NCI-H1930 (cell line): ENCODE measurements around the gene FSIP1.

Experiments used
- DNase-seq, 2 experiments: peaks; one replicate each; lab custom pipeline; 2025; lab: John Stamatoyannopoulos, UW

Gene FSIP1

DNA sequence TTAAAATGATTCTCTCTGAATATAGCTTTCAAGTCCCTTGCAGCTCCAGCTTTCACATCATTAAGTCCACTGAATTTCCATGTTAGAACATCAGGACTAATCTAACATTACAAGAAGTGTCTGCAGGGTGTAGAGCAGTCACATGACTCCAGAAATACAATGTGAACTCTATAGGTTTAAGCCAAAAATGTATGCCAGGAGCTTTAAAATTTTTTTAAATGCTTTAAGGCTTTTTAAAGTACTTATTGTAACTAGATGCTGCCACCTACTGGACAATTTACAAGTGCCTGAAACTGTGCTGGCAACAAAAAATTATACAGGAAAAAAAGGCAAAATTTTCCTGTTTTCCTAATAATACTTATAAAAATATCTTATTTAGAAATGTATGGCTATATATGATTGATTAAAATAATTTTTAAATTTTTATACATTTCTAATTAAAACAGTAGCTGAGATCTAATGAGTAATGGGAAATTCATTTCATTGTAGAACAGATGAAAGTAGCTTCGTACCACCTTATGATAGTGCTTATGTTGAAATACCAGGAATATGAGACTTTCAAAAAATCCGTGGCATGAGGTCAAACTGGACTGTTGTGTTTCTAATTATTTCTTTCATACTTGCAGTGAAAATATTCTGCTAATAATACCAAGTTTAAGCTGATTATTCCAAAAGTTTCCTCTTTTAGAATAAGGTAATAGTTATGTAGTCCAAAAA is 25.7 kb downstream of the FSIP1 start:
- peak in 1 of 2 experiments; percentile 24 for DNase-seq

DNA sequence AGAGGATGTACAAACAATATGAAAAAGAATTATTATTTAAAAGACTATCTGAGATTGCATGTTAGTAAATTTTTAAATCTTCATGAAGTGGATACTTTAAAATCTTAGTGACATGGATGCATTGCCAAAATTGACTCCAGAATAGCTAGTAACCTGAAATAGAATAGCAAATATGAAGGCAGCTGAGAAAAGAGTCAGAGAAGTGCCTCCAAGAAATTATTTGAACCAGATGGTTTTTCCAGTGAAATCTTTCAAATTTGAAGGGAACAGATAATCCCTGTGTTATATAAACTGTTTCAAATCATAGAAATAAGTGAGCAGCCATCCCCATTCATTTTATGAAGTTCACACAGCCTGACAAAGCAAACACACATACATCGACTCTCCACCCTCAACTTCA is 29.6 kb downstream of the FSIP1 start:
- DNase-seq, result no peak

DNA sequence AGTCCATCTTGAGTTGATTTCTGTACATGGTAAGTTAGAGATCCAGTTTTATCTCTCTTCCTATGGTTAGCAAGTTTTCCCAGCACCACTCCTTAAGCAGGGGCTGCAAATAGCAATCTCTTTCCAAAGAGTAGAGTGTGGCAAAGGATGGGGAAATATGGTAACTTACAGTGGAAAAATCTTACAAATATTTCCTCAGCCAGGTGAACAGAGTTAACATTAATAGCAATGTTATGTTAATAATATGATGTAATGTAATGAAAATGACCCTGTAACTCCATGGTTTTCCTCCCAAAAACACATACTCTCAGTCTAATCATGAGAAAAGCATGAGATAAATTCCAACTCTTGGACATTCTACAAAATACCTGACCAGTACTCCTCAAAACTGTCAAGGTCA is 30.4 kb downstream of the FSIP1 start:
- DNase-seq, result no peak

DNA sequence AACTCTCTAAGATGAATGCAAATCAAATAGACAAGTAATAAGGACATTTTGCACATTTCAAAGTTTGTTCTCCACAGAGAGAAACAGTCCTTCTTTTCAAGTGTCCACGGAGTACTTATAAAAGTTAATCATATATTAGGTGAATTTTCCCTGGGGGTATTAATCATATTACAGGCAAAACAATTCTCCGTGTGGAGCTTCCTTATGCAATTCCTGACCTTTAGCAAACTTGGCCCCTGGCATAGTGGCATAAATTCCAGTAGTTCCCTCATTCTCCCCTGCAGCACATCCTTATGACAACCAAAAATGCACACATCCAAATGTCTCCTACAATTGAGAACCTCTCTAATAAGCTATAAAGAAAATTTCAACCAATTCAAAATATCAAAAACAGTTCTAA is 34.4 kb downstream of the FSIP1 start:
- DNase-seq, result no peak

DNA sequence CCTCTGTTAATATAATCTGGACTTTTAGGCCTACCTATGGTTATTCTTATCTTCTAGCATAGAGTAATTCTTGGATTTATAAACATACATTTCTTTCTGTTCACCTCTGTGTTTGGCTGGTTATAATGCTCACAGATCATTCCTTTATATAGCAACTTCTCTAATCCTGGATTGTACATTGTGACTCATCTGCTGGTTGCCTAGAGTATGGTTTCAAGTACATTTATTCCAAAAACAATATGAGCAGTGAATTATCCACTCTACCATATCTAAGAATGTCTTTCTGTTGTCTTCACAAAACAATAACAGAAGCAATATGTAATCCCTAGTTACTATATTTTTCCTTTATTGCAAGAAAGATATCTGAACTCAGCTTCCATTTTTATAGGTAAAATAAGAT is 35.3 kb downstream of the FSIP1 start:
- DNase-seq, result no peak

DNA sequence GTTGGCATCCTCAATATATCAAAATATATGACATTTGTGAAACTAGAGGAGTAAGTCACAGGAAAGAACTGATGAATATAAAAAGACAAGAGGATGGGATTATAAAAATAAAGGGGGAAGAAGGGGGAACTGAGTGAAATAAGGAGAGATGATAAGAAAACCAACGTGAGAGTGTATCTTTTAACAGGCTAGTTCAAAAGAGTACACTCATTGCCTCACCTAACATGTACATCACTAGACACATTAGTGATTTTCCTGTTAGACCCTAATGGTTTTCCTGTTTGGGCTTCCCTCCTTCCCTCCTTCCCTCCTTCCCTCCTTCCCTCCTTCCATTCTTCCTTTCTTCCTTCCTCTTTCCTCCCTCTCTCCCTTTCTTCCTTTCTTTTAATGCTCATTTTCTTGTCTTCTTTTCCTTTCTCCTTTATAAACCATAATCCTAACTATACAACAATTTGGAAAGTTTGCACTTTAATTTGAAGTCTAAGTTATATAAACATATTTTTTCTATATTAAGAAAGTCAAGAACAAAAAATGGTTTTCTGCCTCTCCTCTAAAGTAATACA is 35.8 kb downstream of the FSIP1 start:
- no peak for DNase-seq

DNA sequence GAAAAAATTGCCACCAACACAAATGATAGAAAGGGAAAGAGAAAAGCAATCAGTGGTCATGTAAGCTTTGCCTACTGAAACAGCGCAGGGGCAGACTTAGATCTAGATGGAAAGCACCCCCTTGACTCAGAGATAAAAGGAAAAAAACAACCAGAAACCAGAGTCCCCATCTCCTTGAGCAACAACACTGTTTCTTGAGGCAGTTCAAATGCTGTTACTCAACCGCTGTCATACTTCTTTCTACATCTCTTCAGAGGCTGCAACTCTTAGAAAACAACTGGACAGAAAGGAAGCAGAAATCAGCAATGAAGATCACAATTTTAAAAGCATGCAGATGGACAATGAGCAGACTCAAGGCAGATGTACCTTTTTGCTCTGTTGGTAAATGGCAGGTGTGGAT is 36.5 kb downstream of the FSIP1 start:
- no peak for DNase-seq

DNA sequence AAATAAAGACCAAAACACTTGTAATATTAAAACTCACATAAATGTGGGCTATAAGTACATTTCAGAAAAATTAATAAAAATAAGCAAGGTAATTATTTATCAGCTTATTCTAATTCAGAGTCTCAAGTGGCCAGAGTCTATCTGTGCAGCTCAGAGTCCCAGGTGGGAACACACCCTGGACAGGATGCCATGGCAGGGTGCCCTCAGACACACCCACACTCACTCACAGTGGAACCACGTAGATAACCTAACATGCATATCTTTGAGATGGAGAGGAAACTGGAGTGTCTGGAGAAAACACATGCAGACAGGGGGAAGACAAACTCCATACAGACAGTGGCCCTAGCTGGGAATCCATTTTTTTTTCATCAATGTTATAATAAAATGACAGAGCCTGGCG is 37.2 kb downstream of the FSIP1 start:
- DNase-seq, result no peak

DNA sequence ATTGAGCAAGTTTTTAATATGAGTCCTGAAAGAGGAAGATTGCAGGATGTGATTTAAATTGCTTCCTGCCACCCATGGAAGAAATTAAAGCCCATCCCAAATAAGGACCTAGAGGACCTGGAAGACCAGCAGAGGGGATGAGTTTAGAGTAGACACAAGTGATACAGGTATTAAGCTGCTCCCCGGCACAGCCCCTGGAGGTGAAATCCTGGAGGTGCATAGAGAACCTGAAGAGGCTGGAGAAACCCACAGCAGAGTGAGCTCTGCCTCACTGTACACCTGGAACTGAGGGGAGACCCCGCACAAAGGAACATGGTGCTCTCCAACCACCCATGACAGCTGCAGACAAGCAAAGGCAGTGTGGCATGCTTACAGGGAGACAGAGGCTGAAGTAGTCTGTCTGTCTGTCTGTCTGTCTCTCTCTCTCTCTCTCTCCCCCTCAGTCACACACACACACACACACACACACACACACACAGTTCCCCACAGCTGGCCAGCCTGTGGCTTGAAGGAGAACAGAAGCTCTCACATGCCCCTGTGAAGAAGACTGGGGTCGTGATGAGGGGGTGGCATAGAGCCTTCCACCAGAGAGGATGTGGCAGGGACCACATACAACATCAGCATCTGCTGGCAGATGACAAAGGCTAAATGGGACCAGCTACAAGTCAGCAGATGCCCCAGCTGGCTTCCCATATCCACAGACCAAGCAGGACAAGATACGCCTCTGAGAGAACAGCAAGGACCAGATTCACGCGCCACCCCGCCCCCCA is 38.1 kb downstream of the FSIP1 start:
- DNase-seq, result no peak

DNA sequence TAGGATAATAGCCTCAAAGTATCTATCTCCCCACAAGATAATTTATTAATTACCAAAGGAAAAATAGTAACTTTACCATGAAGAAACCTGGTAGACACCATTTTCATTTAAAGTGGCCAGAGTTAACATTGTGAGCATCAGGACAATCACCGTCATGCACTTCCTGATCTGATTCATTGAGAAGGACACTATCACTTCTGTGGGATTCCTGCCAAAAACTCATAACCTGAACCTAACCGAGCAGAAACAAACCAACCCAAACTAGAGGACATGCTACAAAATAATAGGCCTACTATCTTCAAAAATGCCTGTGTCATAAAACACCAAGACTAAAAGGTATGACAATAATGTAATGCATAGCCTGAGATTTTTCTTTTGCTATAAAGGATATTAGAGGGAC is 39.0 kb downstream of the FSIP1 start:
- DNase-seq, result no peak

DNA sequence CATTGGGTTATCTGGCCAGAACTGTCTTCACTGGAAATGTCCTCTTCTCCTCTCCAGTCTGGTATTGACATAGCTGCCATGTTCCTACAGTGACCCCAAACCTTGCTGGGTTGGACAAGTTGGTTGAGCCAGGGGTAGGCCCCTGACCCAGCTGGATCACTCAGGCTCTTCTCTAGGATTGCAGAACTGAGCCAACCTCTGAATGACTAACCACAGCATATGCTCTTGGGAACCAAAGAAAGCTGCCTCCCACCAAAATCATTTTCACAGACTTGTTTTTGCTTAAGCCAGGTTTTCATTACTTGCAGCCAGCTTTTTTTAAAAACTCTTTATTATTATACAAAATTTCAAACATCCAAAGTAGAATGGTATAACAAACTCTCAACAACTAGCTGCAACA is 41.4 kb downstream of the FSIP1 start:
- no peak for DNase-seq

DNA sequence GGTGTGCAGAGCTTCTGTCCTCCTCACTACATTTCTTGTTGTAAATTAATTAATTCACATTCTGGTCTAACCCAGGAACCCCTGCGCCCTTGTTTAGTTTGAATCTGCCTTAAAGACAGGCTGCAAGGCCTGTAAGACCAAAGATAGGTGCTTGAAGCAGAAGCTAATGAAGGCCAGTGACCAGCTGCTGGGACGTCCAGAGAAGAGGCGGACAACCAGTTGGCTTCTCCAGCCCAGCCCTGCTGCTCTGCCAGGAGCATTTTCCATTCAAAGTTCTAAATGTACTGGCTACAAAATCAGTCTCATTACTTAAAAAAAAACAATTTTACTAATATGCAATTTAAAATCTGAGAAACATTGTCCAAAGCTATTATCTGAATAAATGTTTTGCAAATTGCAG is 43.6 kb downstream of the FSIP1 start:
- no peak for DNase-seq

DNA sequence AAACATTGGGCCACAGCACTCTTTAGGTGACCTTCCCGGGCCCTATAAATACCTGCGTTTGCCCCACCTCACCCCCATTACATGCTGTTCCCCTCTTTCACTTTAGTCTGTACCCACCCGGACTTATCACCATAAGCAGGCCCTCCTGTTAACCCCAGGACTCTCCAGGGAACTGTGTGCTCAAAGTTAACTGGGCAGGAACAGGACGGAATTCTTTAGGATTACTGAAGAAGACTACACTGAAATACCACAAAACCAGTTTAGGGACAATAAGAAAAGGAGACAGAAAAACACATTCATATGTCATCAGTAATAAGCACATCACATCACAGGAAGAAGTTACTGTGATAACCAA is 45.5 kb downstream of the FSIP1 start:
- DNase-seq, result no peak

DNA sequence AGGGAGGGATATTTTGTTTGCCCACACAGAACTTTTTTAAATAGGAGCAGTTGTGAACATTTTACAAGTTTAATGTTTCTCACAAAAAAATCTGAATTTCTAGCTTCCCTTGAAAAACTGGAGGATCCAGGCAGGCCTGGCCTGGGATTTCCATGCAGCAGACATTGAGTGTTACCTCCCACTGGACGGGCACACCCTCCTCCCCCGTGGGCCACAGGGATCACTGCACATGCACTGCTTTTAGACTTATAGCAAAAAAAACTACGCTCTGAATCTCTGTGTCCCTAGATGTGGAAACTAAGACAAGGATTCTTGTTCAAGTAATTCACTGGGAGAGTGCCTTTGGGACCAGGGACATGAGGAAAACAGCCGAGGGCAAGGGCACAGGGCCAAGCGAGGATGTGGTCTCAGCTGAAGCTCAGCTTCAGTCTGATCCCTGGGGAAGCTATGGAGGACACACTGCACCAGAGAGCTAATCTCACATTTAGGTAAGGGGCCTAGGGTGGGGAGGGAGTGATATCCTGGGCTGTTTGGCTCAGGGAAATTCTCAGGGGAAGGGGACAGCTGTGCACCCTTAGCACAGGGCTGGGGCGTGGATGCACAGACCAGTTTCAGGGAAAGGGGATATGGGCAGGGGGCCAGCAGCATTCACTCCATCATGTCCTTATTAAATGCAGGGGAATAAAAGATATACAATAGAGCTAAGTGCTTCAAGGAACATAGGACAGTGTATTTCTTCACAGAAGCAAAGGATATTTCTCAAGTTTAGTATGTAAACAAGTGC is 46.0 kb downstream of the FSIP1 start:
- no peak for DNase-seq

DNA sequence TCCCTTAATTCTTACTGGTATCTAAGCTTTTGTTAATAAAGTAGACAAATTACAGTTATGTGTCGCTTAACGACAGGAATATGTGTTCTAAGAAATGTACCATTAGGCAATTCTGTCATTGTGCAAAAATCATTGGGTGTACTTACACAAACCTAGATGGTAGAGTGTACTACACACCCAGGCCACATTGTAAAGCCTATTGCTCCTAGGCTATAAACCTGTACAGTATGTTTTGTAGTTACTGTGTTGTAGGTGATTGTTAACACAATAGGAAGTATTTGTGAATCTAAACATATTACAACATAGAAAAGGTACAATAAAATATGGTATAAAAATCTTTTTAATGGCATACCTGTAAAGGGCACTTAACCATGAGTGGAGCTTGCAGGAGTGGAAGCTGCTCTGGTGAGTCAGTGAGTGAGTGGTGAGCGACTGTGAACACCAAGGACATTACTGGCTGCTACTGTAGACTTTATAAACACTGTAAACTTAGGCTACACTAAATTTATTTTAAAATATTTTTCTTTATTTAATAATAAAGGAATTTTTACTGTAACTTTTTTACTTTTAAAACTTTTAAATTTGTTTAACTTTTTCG is 47.4 kb downstream of the FSIP1 start:
- DNase-seq, result no peak

DNA sequence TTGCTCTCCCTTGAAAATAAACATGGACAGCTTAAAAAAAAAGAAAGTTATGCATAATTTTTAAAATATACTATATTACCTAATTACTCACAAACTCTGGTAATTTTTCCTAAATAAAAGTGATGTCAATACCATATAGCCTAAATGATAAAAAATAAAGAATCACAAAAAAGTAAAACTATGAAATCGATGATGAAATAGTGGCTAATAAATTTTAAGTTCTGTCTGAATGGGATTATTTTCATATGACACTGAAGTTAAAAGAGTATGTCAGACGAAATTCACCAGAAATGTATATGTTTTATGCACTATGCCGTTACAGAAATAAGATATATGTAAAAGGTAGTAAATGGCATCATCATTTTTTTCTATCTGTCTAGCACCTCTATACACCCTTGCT is 51.4 kb downstream of the FSIP1 start:
- DNase-seq, result no peak

DNA sequence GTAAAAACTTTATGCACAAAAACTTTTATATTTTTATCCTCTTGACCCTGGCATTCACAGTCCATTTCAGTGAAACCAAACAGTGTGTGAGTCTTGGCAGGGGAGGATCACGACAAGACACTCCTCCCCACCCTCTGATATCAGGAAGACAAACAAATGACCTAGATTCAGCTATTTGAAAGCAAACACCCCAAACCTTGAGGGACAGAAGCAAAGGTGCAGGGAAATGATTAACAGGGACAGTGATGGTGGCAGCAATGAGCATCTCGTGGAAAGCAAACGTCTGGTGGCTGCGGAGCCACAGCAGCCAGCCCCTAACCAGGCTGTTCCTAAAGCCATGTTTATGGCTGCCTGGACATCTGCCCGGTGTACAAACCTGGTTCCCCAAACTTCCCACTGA is 52.1 kb downstream of the FSIP1 start:
- no peak for DNase-seq

DNA sequence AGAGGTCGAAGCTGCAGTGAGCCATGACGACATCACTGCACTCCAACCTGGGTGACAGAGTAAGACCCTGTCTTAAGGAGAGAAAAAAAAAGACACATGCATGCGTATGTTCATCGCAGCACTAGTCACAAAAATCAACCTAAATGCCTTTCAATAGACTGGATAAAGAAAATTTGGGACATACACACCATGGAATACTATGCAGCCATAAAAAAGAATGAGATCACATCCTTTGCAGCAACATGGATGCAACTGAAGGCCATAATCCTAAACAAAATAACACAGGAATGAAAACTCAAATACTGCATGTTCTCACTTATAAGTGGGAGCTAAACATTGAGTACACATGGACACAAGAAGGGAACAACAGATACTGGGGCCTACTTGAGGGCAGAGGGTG is 53.1 kb downstream of the FSIP1 start:
- DNase-seq, result no peak

DNA sequence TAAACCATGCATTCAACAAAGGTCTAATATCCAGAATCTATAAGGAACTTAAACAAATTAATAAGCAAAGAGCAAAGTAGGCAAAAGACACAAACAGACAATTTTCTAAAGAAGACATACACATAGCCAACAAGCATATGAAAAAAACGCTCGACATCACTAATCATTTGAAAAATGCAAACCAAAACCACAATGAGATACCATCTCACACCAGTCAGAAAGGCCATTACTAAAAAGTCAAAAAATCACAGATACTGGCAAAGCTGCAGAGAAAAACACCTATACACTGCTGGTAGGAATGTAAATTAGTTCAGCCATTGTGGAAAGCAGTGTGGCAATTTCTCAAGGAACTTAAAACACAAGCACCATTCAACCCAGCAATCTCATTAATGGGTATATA is 53.8 kb downstream of the FSIP1 start:
- DNase-seq, result no peak

DNA sequence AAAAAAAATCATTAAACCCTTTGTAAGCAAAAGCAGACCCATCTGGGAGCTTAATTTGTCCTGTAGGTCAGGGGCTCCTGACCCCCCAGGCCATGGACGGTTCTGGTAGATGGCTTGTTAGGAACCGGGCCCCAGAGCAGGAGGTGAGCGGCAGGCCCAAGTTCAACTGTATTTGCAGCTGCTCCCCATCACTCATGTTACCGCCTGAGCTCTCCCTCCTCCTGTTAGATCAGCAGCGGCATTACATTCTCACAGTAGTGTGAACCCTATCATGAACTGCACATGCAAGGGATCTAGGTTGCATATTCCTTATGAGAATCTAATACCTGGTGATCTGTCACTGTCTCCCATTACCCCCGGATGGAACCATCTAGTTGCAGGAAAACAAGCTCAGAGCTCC is 60.7 kb downstream of the FSIP1 start:
- DNase-seq, result no peak

DNA sequence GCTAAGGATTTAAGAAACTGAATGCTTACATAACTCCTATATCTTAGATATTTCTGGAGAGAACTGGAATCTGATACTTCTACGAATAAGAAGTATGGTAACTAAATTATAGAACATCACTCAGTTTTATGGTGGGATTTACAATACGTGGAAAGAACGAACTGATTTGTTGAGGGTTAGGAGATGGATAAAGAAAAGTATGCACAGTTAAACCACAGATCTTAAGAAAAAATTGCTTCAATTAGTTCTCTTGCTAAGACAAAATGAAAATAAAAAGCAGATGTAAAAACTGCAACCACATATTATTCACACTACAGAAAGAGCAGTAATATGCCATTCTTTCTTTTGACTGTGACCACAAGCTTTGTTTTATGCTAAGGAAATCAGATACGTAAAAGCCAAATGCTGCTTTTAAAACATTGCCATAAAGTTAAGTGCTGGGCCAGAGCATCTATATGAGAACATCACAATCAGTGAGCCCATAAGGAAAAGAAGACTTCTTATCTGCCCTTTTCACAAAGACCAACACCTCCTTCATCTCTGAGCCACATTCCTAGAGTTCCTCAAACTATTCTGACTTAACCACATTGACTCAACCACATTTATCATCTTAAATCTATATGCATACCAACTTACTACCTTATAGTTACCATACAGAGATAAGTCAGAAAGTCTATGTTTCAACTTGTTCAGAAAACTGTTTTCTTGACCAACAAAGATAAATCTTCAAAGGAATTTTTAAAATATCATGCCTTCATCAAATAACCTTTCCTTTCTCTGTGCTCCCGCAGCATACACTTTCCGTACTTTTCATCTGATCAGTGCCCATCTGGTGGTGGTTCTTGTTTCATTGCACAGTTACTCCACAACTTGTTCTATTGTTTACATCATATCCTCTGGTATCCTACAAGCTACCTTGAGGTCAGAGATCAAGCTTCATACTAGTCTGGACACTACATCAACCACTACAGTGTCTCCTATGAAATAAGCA is 61.7 kb downstream of the FSIP1 start:
- no peak for DNase-seq
